Ascending aorta (tissue), 1 donor: ENCODE results near the gene DNAJB1. TPM values are rescaled to one million over a fixed set of nuclear protein-coding genes. Genes with fewer than 3 reads are reported as not detected.

Source experiments
- total RNA-seq: library from RNA; depleted of rRNA; stranded (reverse); fragments of >200 nt; gene quantifications from one replicate; pipeline ENCODE4 v1.1.0, GENCODE V29; 2016

Gene DNAJB1
- total RNA-seq, 1 donor from 2014 or later = 73.8 TPM

Other genes with a start within 250 kb of the DNAJB1 start
- 201 TPM for gene ADGRE5, start 137.0 kb downstream of the DNAJB1 start, total RNA-seq
- 83.4 TPM for gene DDX39A, start 99.1 kb downstream of the DNAJB1 start, total RNA-seq
- gene PKN1, start 85.1 kb downstream of the DNAJB1 start, total RNA-seq = 231 TPM
- 17.1 TPM for gene PTGER1, start 43.0 kb downstream of the DNAJB1 start, total RNA-seq
- 123 TPM for gene GIPC1, start 22.3 kb downstream of the DNAJB1 start, total RNA-seq
- gene TECR, start 11.2 kb upstream of the DNAJB1 start, total RNA-seq = 88.7 TPM
- 612 TPM for gene NDUFB7, start 53.7 kb upstream of the DNAJB1 start, total RNA-seq
- gene CLEC17A, start 64.7 kb upstream of the DNAJB1 start, total RNA-seq = not detected
- gene ADGRE3, start 156.4 kb upstream of the DNAJB1 start, total RNA-seq = not detected
- 33.7 TPM for gene ZNF333, start 171.7 kb upstream of the DNAJB1 start, total RNA-seq